GM23338 (cell line): ENCODE data around the gene DNAH9. TPM values are rescaled to one million over a fixed set of nuclear protein-coding genes. Genes with fewer than 3 reads are reported as not detected.

ENCODE experiments used
- ATAC-seq: fragments of 200-7000 bp; cut with Tn5 transposase; 3 replicates; pipeline ENCODE4 v1.9.1; 2020
- DNase-seq: peaks from one replicate; pipeline ENCODE4 v3.0.0-alpha.2; 2015; ENCODE audit warnings: low spot score
- H2AFZ ChIP-seq: fragments of 200-600 bp; sonication (generic); 2 replicates; pipeline ENCODE4 v1.8.0; 2016; ENCODE audit warnings: antibody characterized with exemption, mild to moderate bottlenecking, moderate library complexity
- H3F3A ChIP-seq: fragments of 200-600 bp; sonication (generic); replicated peaks from 2 replicates; pipeline ENCODE4 v1.8.0; 2017; ENCODE audit warnings: antibody characterized with exemption, mixed run types, low read depth
- H3K27ac ChIP-seq: fragments of 200-600 bp; sonication (generic); 2 replicates; pipeline ENCODE4 v1.6.1; 2016; ENCODE audit warnings: low read depth
- H3K27me3 ChIP-seq: fragments of 200-600 bp; sonication (generic); 2 replicates; pipeline ENCODE4 v1.8.0; 2016; ENCODE audit warnings: mild to moderate bottlenecking, mixed run types, moderate library complexity; ENCODE audit not compliant: insufficient read depth
- H3K36me3 ChIP-seq: fragments of 200-600 bp; sonication (generic); 2 replicates; pipeline ENCODE4 v1.8.0; 2016; ENCODE audit warnings: mild to moderate bottlenecking; ENCODE audit not compliant: insufficient read depth
- H3K4me1 ChIP-seq: fragments of 200-600 bp; sonication (generic); 2 replicates; pipeline ENCODE4 v1.8.0; 2016; ENCODE audit warnings: mild to moderate bottlenecking, moderate library complexity; ENCODE audit not compliant: insufficient read depth
- H3K4me2 ChIP-seq: fragments of 200-600 bp; sonication (generic); 2 replicates; pipeline ENCODE4 v1.7.1; 2017; ENCODE audit warnings: mixed run types
- H3K4me3 ChIP-seq: fragments of 200-600 bp; sonication (generic); 2 replicates; pipeline ENCODE4 v1.6.1; 2016; ENCODE audit warnings: mixed run types
- H3K79me2 ChIP-seq: fragments of 200-600 bp; sonication (generic); replicated peaks from 2 replicates; pipeline ENCODE4 v1.8.0; 2017; ENCODE audit warnings: mild to moderate bottlenecking; ENCODE audit not compliant: insufficient read depth
- H3K9me2 ChIP-seq: fragments of 200-600 bp; sonication (generic); 2 replicates; pipeline ENCODE4 v1.8.0; 2017; ENCODE audit not compliant: insufficient read depth
- H4K20me1 ChIP-seq: fragments of 200-600 bp; sonication (generic); replicated peaks from 2 replicates; pipeline ENCODE4 v1.8.0; 2017; ENCODE audit warnings: mild to moderate bottlenecking; ENCODE audit not compliant: insufficient read depth
- H3K27ac Mint-ChIP-seq: 2 replicates; pipeline ENCODE4 v1.8.0; 2020; ENCODE audit warnings: inconsistent platforms, mild to moderate bottlenecking, moderate library complexity, mixed read lengths
- H3K27me3 Mint-ChIP-seq: 3 replicates; pipeline ENCODE4 v1.8.0; 2022; ENCODE audit warnings: low read depth, mild to moderate bottlenecking, moderate library complexity, mixed read lengths, inconsistent platforms; ENCODE audit not compliant: insufficient read depth, poor library complexity
- H3K36me3 Mint-ChIP-seq: 3 replicates; pipeline ENCODE4 v1.8.0; 2021; ENCODE audit warnings: low read depth, mild to moderate bottlenecking, inconsistent platforms, moderate library complexity, mixed read lengths
- H3K4me1 Mint-ChIP-seq: 3 replicates; pipeline ENCODE4 v1.8.0; 2020; ENCODE audit warnings: mild to moderate bottlenecking, inconsistent platforms, mixed read lengths
- H3K4me3 Mint-ChIP-seq: 3 replicates; pipeline ENCODE4 v1.8.0; 2021; ENCODE audit warnings: moderate library complexity, mild to moderate bottlenecking, inconsistent platforms, mixed read lengths
- H3K9me3 Mint-ChIP-seq: 3 replicates; pipeline ENCODE4 v1.8.0; 2020; ENCODE audit warnings: moderate library complexity, mild to moderate bottlenecking, inconsistent platforms, mixed read lengths
- CREB1 ChIP-seq: fragments of 250-450 bp; sonication (Bioruptor Pico); IDR thresholded peaks from 2 replicates; pipeline ENCODE4 v1.5.0; 2020; ENCODE audit warnings: low read depth, mild to moderate bottlenecking, moderate library complexity
- EZH2phosphoT487 ChIP-seq: fragments of 200-600 bp; sonication (generic); IDR thresholded peaks from one replicate; pipeline ENCODE4 v1.8.1; 2018; ENCODE audit warnings: antibody characterized with exemption; ENCODE audit not compliant: unreplicated experiment
- POLR2AphosphoS5 ChIP-seq: IDR thresholded peaks from 2 replicates; pipeline ENCODE4 v1.6.1; 2016; ENCODE audit warnings: antibody characterized with exemption, low read depth
- polyA plus RNA-seq: library from polyadenylated mRNA; unstranded; fragments of >200 nt; fragmentation: Nextera tagmentation; extraction: Ambion mirVana; gene quantifications from 2 replicates; pipeline ENCODE4 v1.2.1, GENCODE V29; 2016
- total RNA-seq: library from RNA; depleted of rRNA; stranded (reverse); fragments of >200 nt; shearing (Covaris generic); gene quantifications from 2 replicates; pipeline ENCODE4 v1.2.3, GENCODE V29; 2014
- TF ChIP-seq, protein P1 (sequence below): IDR thresholded peaks from one replicate; pipeline ENCODE4 v1.6.1; 2018; ENCODE audit warnings: antibody characterized with exemption; ENCODE audit not compliant: unreplicated experiment
- TF ChIP-seq, protein P2 (sequence below): IDR thresholded peaks from 2 replicates; pipeline ENCODE4 v1.6.1; 2016; ENCODE audit warnings: antibody characterized with exemption
- TF ChIP-seq, protein P3 (sequence below): fragments of 250-450 bp; sonication (Bioruptor Pico); IDR thresholded peaks from 2 replicates; pipeline ENCODE4 v1.5.0; 2020; ENCODE audit warnings: mild to moderate bottlenecking, moderate library complexity

Gene DNAH9
- total and polyA plus RNA-seq, 2 experiments from 2014 or later, result not detected

DNA sequence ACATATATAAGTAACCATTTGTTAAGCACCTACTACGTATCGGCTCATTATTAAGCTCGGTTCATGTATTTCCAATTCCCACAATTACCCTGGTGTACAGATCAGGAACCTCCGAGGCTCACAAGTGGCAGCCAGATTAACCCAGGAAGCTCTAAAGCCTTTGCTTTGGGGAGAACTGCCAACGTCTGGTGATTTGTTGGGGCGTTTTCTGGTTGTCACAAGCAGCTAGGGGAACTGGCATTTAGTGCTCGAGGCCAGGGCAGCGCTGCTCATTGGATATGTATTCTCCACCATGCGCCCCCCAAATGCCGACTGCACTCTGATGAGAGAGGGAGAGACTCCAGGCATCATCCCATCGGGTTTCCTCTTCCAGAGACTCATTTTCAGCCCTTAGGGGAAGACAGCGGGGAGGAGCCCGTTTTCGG lies 398.5 kb downstream of the DNAH9 start (continued):
- TF ChIP-seq, protein P1, sequence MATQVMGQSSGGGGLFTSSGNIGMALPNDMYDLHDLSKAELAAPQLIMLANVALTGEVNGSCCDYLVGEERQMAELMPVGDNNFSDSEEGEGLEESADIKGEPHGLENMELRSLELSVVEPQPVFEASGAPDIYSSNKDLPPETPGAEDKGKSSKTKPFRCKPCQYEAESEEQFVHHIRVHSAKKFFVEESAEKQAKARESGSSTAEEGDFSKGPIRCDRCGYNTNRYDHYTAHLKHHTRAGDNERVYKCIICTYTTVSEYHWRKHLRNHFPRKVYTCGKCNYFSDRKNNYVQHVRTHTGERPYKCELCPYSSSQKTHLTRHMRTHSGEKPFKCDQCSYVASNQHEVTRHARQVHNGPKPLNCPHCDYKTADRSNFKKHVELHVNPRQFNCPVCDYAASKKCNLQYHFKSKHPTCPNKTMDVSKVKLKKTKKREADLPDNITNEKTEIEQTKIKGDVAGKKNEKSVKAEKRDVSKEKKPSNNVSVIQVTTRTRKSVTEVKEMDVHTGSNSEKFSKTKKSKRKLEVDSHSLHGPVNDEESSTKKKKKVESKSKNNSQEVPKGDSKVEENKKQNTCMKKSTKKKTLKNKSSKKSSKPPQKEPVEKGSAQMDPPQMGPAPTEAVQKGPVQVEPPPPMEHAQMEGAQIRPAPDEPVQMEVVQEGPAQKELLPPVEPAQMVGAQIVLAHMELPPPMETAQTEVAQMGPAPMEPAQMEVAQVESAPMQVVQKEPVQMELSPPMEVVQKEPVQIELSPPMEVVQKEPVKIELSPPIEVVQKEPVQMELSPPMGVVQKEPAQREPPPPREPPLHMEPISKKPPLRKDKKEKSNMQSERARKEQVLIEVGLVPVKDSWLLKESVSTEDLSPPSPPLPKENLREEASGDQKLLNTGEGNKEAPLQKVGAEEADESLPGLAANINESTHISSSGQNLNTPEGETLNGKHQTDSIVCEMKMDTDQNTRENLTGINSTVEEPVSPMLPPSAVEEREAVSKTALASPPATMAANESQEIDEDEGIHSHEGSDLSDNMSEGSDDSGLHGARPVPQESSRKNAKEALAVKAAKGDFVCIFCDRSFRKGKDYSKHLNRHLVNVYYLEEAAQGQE, result no peak
- no peak for TF ChIP-seq POLR2AphosphoS5

DNA sequence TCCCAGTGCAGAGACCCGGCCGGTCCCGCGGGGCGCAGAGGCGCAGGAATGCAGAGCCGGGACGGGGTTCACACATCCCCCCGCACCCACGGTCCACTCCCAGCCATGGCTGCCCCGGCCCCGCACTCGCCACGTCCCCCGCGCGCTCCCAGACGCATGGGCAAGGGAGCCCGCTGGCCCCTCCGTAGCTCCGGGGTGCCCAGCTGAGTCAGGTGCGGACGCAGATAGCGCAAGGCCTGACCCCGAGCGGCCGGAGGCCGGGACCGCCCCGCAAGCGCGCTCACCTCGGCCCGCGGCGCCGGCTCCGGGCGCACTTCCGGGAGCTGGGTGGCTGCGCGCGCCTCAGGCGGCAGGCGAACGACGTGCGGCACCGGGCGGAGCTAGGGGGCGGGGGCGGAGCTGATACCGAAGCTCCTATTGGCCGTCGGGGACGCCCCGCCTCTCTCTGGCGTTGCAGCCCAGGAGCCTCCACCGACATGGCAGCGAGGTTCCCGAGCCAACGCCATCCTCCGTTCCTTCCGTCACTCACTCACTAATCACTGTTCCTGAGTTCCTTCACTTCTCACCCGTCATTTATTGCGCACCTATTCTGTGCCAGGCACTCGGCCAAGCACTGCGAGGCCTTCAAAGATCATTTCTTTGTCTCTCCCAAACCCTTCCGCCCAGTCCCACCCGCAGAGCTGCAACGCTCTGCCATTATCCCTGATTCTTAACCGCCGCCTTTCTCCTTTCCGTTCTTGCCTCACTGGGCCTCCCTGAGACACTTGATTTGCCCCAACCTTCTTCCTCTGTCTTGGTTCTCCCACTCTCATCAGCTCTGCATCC lies 399.1 kb downstream of the DNAH9 start, which contains the start of gene ZNF18:
ZNF18 (minus strand) TSS at position 329 of the 825 bp plus-strand sequence. CDS start 4,646 bp downstream, outside the sequence.
- peaks cover 6% of the 10 kb centered on the region for H3K27me3 Mint-ChIP-seq
- Histone ChIP-seq H3K36me3 (no peaks in the 10 kb centered on the region), H2AFZ (peak within 1 kb of the TSS; percentile 80; the same call in 1 of the 2 replicates), H3K27ac (peak within 1 kb of the TSS; percentile 95), H3K4me3 (peak within 1 kb of the TSS; percentile 65), H3K9me2 (no peaks in the 10 kb centered on the region), H3K79me2 (peaks cover 8% of the 10 kb centered on the region; the same call in 1 of the 2 replicates), H3K4me2 (peak within 1 kb of the TSS; percentile 89), H3F3A (peaks cover 5% of the 10 kb centered on the region; the same call in 1 of the 2 replicates), H4K20me1 (no peaks in the 10 kb centered on the region), H3K4me1 (peaks cover 14% of the 10 kb centered on the region), H3K27me3 (no peaks in the 10 kb centered on the region)
- peaks cover 15% of the 10 kb centered on the region for H3K4me1 Mint-ChIP-seq
- ATAC-seq (peak; percentile 97), DNase-seq (peak; percentile 97)
- TF ChIP-seq CREB1 (CRISPR knock-in tag), result peak; percentile 52
- peak; percentile 88 for TF ChIP-seq POLR2AphosphoS5
- TF ChIP-seq, protein P2, sequence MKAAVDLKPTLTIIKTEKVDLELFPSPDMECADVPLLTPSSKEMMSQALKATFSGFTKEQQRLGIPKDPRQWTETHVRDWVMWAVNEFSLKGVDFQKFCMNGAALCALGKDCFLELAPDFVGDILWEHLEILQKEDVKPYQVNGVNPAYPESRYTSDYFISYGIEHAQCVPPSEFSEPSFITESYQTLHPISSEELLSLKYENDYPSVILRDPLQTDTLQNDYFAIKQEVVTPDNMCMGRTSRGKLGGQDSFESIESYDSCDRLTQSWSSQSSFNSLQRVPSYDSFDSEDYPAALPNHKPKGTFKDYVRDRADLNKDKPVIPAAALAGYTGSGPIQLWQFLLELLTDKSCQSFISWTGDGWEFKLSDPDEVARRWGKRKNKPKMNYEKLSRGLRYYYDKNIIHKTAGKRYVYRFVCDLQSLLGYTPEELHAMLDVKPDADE, result no peak
- no peak for TF ChIP-seq EZH2phosphoT487
- H3K9me3 Mint-ChIP-seq, result no peaks in the 10 kb centered on the region; the same call in 2 of the 3 replicates
- H3K27ac Mint-ChIP-seq, result peak within 1 kb of the TSS; percentile 99
- peak within 1 kb of the TSS; percentile 88 for H3K4me3 Mint-ChIP-seq
- H3K36me3 Mint-ChIP-seq, result peaks cover 10% of the 10 kb centered on the region

DNA sequence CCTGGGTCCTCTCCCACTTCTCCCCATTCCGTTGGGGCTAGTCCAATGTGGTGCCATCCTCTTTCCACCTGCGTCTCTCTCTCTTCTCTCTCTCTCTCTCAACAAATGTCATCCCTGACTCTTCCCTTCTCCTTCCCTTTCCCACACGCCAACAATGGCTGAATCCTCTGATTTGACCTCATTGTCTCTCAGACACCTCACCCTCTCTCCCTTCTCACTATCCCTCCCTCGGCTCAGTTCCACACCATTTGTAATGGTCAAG lies 399.6 kb downstream of the DNAH9 start:
- Histone ChIP-seq H3F3A (peaks cover 5% of the 10 kb centered on the region; the same call in 1 of the 2 replicates), H2AFZ (peak overlapping the region; percentile 70; the same call in 1 of the 2 replicates), H3K4me2 (peak overlapping the region; percentile 89), H3K36me3 (no peaks in the 10 kb centered on the region), H3K27ac (peak overlapping the region; percentile 95), H4K20me1 (no peaks in the 10 kb centered on the region), H3K4me1 (peaks cover 14% of the 10 kb centered on the region), H3K79me2 (peaks cover 8% of the 10 kb centered on the region; the same call in 1 of the 2 replicates), H3K9me2 (no peaks in the 10 kb centered on the region), H3K27me3 (no peaks in the 10 kb centered on the region), H3K4me3 (peak overlapping the region; percentile 65)
- peak overlapping the region; percentile 88 for H3K4me3 Mint-ChIP-seq
- ATAC-seq (no peak), DNase-seq (no peak)
- H3K36me3 Mint-ChIP-seq, result peaks cover 5% of the 10 kb centered on the region
- H3K9me3 Mint-ChIP-seq, result no peaks in the 10 kb centered on the region; the same call in 2 of the 3 replicates
- peaks cover 6% of the 10 kb centered on the region for H3K27me3 Mint-ChIP-seq
- peaks cover 11% of the 10 kb centered on the region for H3K4me1 Mint-ChIP-seq
- H3K27ac Mint-ChIP-seq, result peak overlapping the region; percentile 99
- TF ChIP-seq, protein P3, sequence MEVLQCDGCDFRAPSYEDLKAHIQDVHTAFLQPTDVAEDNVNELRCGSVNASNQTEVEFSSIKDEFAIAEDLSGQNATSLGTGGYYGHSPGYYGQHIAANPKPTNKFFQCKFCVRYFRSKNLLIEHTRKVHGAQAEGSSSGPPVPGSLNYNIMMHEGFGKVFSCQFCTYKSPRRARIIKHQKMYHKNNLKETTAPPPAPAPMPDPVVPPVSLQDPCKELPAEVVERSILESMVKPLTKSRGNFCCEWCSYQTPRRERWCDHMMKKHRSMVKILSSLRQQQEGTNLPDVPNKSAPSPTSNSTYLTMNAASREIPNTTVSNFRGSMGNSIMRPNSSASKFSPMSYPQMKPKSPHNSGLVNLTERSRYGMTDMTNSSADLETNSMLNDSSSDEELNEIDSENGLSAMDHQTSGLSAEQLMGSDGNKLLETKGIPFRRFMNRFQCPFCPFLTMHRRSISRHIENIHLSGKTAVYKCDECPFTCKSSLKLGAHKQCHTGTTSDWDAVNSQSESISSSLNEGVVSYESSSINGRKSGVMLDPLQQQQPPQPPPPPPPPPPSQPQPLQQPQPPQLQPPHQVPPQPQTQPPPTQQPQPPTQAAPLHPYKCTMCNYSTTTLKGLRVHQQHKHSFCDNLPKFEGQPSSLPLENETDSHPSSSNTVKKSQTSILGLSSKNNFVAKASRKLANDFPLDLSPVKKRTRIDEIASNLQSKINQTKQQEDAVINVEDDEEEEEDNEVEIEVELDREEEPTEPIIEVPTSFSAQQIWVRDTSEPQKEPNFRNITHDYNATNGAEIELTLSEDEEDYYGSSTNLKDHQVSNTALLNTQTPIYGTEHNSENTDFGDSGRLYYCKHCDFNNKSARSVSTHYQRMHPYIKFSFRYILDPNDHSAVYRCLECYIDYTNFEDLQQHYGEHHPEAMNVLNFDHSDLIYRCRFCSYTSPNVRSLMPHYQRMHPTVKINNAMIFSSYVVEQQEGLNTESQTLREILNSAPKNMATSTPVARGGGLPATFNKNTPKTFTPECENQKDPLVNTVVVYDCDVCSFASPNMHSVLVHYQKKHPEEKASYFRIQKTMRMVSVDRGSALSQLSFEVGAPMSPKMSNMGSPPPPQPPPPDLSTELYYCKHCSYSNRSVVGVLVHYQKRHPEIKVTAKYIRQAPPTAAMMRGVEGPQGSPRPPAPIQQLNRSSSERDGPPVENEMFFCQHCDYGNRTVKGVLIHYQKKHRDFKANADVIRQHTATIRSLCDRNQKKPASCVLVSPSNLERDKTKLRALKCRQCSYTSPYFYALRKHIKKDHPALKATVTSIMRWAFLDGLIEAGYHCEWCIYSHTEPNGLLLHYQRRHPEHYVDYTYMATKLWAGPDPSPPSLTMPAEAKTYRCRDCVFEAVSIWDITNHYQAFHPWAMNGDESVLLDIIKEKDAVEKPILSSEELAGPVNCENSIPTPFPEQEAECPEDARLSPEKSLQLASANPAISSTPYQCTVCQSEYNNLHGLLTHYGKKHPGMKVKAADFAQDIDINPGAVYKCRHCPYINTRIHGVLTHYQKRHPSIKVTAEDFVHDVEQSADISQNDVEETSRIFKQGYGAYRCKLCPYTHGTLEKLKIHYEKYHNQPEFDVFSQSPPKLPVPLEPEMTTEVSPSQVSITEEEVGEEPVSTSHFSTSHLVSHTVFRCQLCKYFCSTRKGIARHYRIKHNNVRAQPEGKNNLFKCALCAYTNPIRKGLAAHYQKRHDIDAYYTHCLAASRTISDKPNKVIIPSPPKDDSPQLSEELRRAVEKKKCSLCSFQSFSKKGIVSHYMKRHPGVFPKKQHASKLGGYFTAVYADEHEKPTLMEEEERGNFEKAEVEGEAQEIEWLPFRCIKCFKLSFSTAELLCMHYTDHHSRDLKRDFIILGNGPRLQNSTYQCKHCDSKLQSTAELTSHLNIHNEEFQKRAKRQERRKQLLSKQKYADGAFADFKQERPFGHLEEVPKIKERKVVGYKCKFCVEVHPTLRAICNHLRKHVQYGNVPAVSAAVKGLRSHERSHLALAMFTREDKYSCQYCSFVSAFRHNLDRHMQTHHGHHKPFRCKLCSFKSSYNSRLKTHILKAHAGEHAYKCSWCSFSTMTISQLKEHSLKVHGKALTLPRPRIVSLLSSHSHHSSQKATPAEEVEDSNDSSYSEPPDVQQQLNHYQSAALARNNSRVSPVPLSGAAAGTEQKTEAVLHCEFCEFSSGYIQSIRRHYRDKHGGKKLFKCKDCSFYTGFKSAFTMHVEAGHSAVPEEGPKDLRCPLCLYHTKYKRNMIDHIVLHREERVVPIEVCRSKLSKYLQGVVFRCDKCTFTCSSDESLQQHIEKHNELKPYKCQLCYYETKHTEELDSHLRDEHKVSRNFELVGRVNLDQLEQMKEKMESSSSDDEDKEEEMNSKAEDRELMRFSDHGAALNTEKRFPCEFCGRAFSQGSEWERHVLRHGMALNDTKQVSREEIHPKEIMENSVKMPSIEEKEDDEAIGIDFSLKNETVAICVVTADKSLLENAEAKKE (CRISPR knock-in tag), result no peak
